HG03045 (cell line): ENCODE data around the gene THSD7B.
"Not testable (repeated sequence)": the region's sequence is repeated elsewhere in the genome, so short reads cannot be mapped to it uniquely, and the experiment has no call there.

Source experiments
- ATAC-seq: cut with Tn5 transposase; IDR thresholded peaks from one replicate; pipeline ENCODE4 v1.9.1; 2021; ENCODE audit warnings: mild to moderate bottlenecking, moderate library complexity; ENCODE audit not compliant: unreplicated experiment

THSD7B gene

DNA sequence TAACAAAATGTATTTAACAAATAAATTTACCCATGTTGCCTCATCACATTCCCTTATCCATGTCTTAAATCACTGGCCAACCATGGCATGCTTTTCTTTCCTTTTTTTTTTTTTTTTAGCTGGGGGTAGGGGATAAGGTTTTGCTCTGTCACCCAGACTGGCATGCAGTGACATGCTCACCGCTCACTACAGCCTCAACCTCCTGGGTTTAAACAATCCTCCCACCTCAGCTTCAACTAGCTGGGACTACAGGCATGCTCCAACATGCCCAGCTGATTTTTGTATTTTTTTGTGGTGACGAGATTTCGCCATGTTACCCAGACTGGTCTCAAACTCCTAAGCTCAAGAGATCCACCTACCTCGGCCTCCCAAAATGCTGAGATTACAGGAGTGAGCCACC is 266.4 kb downstream of the THSD7B start:
- ATAC-seq, result no peak

DNA sequence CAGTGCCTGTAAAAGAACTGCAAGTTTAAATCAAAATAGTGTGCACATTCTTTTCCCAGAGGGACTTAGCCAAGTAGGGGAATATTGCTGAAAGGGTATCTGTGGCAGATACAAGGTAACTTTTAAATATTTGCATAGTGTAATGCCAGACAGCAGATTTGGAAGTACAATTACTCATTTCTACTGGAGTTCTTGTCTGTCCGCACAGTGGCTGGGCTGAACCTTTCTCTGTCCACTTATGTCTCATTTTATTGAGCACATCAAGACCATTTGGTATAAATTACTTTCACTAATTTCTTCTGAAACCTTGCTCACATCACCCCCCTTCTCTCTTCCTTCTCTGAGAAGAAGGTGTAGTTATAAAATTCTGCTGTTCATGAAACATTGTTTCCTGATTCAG is 271.3 kb downstream of the THSD7B start:
- no peak for ATAC-seq

DNA sequence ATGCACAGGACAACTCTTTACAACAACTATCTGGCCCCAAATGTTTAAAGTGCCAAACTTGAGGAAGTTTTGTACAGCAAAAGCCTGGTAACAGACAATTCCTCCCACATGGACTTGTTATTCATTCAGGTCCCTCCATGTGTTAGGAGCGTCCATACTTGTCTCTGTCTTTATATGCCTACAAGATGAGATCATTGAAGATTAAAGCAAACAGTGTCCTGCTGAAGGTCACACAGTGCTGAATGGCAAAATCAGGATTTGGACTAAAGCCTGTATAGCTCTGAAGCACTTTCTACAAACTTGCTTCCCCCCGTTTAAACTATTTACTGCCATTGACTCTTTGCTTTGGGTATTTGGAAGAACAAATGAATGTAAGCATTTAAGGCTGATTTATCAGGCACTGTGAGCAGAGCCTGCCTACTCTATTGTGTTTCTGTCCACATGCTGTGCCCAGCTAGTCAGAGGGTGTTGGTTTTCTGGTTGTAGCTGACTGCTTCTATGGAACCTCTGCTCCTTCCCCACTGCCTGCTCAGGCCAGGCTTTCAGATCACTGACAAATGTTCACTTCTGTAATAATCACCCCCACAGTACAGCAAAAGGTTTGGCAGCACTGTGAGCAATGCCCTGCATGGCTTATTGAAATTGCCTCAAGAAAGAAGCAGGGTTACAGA is 274.3 kb downstream of the THSD7B start:
- ATAC-seq, result no peak

DNA sequence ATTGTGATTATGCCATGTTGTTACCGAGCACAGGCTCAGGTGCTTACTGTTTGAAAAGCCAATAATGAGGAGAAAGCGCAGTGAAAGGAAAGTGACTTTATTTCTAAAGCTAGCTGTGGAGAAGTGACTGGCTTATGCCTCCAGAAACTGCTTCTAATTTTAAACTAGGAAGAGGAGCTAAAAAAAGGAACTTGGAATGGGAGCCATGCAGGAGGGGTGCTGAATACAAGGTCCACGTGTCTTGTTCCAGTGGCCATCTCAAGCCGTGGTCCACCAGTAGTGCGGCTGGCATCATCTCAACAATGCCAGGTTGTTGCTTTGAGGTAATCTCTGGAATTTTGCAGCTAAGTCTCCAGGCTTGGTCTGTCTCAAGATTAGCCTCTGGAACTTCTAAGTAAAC is 282.0 kb downstream of the THSD7B start:
- no peak for ATAC-seq

DNA sequence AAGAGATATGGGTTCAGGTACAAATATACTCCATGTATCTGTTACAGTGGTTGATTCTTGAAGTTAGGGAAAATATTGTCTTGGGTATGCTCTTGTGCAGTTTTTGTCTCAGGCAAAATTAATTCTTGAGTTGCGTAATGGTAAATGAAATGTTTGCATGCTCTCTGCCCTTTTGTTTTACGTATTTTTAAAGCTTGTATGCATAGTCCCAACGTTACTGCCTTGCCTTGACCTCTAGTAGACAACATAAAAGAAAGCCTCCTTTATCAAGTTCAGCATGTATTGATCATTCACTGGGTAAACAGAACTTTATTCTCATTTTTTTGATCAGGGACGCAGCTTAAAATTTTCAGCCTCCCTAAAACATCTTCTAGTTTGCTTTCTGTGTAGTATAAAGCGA is 283.1 kb downstream of the THSD7B start:
- no peak for ATAC-seq

DNA sequence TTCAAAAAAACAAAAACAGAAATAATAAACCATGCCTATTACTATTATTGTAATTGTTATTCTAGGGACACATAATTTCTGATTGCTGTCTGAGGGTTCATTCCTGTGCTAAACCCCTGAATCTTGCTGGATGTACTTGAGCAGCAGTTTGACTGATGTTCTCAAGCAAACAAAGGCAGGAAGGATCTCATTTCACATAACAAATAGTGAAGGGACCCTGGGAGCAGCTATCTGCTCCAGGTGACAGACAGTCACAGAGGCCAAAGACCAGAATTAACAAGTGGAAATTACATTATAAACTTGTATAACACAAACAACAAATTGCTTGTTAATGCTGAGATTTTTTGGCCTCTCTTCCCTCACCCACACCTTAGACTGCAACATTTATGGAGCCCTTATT is 284.2 kb downstream of the THSD7B start:
- no peak for ATAC-seq

DNA sequence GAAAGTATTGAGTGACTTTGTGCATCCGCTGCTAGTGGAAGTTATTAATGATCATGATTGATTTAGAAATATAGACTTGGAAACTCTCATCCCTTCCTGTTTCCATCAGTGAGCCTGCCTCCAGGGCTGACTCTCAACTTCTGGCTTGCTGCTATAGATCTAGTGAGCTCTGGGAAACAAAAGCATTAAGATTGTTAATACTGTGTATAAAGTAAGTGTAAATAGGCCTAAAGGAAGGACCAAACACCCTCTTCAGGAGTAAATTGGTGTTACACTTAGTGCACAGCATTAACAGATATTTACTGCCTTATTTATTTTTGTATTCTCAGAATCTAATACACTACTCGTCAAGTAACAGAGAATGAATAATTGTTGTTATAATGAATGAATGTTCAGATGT is 285.6 kb downstream of the THSD7B start:
- ATAC-seq, result no peak

DNA sequence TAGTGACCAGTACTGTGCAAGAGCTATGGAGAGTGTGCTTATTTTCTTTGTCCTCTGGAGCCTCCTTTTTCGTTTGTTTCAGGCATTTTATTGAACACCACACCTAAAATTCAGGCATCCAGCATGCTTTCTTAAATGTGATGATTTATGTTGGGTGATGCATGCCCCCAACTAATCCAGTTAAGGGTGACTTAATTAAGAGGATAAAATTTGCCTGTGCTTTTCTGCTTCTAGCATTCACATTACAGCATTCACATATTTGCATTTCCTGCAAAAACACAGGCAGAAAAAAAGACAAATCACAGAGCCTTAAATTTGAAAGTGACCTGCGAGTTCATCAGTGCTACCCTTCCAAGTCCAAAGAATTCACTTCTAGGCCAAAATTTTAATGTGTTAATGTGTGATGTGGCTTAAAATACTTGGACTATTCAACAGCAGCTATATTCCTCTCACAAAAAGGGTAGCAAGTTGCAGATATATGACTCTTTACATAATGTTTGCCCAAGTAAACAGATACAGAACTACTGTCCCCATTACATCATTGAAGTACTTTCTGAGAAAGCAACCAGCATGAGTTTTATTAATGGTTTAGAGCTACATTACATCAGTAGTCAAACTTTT is 286.5 kb downstream of the THSD7B start:
- ATAC-seq, result no peak

DNA sequence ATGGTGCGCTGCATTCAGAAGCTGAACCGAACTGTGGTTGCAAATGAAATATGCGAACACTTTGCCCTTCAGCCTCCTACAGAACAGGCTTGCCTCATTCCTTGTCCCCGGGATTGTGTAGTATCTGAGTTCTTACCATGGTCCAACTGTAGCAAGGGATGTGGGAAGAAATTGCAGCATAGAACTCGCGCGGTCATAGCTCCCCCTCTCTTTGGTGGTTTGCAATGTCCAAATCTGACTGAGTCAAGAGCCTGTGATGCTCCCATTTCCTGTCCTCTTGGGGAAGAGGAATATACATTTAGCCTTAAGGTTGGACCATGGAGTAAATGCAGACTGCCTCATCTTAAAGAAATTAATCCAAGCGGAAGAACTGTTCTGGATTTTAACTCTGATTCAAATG is 291.4 kb downstream of the THSD7B start:
- ATAC-seq, result no peak

DNA sequence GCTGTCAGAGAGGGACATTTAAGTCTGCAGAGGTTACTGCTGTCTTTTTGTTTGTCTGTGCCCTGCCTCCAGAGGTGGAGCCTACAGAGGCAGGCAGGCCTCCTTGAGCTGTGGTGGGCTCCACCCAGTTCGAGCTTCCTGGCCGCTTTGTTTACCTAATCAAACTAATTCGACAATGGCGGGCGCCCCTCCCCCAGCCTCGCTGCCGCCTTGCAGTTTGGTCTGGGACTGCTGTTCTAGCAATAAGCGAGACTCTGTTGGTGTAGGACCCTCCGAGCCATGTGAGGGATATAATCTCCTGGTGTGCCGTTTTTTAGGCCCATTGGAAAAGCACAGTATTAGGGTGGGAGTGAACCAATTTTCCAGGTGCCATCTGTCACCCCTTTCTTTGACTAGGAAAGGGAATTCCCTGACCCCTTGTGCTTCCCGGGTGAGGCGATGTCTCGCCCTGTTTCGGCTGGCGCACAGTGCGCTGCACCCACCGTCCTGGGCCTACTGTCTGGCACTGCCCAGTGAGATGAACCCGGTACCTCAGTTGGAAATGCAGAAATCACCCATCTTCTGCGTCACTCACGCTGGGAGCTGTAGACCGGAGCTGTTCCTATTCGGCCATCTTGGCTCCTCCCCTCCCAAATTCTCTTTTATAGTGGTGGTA is 310.9 kb downstream of the THSD7B start:
- ATAC-seq, result not testable (repeated sequence)

DNA sequence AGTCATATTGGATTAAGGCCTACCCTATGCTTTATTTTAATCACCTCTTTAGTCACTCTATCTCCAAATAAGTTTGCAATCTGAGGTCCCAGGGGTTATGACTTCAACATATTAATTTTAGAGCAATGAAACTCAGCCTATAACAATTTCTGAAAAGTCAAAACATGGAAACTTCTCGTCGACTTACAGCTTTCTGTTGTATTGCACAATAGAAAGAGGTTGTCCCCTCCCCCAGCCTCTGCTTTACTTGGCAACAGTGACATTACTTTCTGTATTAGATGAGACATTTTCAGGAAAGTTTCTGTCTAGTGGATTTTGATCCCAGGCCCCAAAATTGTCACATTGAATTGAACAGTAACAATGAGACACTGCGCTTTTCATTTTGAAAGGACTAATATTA is 326.4 kb downstream of the THSD7B start:
- no peak for ATAC-seq

DNA sequence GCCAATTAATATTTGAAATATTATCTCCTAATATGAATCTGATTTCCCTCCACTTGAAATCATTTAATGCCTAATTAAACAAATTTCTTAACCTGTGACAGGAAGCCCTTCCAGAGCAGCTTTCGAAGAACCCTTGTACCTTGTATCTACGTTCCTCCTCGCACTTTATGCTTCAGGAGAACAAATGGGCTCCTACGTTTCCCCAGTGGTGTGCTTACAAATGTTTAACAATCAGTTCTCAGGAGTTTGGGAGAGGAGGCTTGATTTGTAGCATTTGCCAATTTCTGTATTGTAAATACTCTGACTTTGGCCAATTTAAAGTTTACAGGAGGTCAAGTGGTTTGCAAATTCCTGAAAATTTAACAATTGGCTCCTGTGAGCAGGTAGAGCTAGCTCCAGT is 327.8 kb downstream of the THSD7B start:
- ATAC-seq, result no peak

DNA sequence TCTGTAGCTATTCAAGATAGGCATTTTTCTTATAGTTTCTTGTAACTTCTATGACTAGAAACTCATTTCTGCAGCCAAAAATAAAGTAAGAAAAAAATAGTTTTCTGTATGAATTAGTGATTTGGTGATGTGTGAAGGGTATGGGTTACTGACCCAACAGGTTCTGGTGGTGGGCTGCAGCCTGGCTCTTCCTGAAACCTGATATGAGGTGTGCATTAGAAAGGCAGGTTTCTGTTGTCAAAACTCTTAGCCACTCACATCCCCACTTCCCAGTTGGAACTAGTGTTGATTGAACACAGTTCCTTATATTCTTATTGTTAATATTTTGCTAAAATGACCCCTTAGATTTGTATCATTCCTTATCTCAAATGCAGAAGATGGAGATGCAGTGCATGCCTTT is 330.8 kb downstream of the THSD7B start:
- no peak for ATAC-seq

DNA sequence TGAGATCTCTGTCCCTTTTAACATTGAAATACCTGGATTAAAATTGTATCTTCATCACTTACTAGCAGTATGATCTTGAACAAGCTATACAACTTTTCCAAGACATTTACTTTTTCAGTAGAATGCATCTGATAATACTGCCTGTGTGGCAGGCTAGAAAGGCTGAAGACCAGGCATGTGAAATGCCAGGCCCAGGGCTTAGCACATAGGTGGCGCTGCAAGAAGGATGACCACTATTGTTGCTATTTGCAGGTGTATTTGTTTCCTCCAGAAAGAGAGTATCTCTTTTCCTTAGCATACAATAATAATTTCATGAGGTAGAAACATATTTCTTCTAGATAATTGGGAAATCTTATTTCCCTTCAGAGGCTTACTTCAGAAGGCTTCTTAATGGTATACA is 331.3 kb downstream of the THSD7B start:
- no peak for ATAC-seq

DNA sequence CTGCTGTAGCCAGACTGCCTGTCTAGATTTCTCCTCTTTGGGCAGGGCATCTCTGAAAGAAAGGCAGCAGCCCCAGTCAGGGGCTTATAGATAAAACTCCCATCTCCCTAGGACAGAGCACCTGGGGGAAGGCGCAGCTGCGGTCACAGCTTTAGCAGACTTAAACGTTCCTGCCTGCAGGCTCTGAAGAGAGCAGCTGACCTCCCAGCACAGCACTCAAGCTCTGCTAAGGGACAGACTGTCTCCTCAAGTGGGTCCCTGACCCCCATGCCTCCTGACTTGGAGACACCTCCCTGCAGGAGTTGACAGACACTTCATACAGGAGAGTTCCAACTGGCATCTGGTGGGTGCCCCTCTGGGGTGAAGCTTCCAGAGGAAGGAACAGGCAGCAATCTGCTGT is 336.5 kb downstream of the THSD7B start:
- not testable (repeated sequence) for ATAC-seq

DNA sequence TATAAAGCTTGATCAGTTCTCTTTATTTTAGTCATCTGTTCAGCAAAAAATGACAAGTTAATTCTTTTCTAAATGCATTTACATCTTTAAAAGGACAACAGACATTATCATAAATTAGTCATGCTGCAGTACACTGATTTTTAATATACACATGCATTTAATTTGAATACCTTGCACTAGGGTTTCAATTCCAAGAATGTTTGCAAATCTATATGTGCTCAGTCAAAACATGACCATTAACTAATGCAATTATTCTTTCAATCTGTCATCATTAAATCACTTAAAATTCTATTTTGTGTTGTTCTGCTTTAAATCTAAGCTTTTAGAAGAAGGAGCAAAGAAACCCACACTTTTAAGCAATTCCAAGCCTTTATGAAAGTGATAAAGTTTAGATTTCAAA is 342.6 kb downstream of the THSD7B start:
- ATAC-seq, result no peak

DNA sequence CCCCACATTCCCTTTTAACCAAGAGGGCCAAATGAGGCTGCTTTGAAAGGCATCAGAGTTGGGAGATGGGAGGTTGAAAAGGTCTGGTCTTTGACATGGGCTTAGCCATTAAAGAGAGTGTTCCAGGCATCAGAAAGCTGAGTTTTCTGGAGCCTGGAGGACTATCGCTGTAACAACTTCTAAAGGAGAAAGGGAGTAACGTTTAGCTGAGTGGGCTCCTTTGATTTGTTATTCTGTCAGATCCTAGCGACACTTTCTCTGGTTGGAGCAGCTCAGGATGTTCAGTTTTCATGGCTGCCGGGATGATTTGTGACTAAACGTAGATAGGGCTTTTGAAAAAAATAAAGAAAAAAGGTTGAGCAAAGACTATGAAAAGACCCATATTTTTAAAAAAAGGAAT is 346.6 kb downstream of the THSD7B start:
- ATAC-seq, result no peak

DNA sequence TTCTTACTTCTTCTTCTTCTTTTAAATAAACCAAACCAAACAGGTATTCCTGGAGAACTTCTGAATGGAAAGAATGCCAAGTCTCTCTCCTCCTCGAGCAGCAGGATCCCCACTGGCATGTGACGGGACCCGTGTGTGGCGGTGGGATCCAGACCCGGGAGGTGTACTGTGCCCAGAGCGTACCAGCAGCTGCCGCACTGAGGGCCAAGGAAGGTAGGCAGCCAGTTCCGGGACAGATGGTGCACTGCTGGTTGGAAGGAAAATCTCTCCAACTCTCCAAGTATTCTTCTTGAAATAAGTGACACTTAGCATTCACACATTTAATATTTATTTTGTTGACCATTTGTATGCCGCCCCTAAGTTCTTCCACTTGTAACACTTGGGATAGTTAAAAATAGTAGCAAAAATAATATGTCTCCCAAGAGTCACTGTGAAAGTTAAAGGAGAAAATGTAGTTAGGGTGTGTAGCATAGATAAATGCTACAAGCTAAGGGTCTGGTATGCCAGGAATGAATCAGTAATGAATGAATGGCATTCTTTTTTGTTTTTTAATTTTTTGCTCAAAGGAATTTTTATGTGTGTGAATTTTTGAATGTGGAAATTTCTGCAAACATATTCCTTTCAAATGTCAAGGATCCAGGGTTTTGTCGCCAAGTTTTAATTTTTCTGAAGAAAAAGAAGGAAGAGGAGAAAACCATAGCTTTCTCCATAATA is 349.9 kb downstream of the THSD7B start:
- ATAC-seq, result no peak

DNA sequence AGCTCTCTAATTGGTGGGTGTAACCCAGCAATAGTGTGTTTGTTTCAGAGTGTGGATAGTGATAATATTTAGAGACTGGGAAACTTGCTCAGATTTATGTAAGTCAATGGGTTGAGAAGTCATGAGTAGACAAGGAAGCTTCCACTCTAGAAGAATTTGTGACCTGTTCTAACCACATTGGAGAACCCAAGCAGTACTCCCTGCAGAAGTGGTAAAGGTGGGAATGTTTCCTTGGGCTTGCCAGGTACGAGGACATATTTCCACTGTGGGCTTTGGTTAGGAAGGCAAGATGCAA is 350.4 kb downstream of the THSD7B start:
- ATAC-seq, result no peak

DNA sequence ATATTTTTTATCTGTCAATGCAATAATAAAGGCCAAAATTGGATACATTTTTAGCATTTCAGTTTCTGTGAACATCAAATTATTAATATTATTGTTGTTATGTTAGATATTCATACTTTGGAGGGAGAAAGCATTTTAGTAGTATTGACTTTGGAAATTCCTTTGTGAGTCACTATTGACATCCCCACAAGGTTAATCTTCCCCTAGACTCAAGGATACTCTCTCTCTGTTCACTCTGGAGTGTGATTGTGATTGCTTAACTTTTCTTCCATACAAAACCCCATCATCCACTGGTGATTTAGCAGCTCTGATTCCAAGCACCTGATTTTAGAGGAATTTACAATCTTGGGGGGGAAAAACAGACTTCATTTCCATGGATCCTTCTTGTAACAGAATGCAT is 352.0 kb downstream of the THSD7B start:
- no peak for ATAC-seq

DNA sequence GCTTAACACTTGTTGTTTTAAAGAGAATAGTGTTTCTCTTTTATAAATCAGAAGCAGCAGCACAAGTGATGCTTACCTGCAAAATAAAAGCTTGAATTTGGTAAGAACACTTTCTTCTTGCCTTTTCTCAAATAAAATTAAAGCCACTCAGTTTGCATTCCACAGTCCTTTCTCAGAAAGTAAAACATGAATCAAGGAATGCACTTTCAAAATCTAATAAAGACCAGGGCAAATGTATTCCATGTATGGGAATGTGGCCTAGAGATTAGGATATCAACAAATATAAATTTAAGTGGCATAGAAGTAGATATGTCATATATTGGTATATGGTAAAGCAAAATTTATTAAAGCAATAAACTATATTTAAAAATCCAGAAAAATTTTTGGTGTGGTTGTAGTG is 352.8 kb downstream of the THSD7B start:
- no peak for ATAC-seq

DNA sequence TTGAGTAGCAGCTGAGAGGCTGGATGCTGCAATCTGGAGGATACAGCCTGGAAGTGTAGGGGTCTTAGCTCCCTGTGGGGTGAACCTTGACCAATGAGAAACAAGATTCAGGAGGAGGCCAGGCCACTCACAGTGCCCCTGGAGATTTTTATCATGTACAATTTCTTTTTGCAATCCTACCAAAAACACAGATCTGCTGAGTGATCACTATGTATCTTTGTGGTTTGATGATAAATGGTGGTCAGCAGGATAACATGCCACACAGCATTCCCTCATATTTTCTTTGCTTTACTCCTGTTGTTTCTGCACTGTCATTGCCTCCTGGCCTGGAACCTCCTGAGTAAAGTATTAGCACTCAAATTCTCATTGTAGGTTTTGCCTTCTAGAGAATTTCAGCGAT is 357.9 kb downstream of the THSD7B start:
- ATAC-seq, result no peak
